T-cell (primary cell): ENCODE data around the gene FAM234A. TPM values are rescaled to one million over a fixed set of nuclear protein-coding genes. Genes with fewer than 3 reads are reported as not detected.
"Not testable (repeated sequence)": the region's sequence is repeated elsewhere in the genome, so short reads cannot be mapped to it uniquely, and the experiment has no call there.

ENCODE experiments used
- ATAC-seq, 4 experiments: fragments of 200-7000 bp in 3 of 4; fragments of 150-1000 bp in 1 of 4; cut with Tn5 transposase; replicated peaks in 1 of 4; 1 replicate in 3 of 4; 2 replicates in 1 of 4; pipeline ENCODE4 v1.10.0; 2021; ENCODE audit warnings: moderate library complexity in 3 of 4, mild to moderate bottlenecking in 2 of 4, moderate number of reproducible peaks in 1 of 4
- CTCF ChIA-PET, 2 donors: fragments of 300-600 bp; sonication (Branson Sonifier 250); formaldehyde crosslinking; loops; one replicate each; lab custom pipeline; 2022; ENCODE audit warnings: antibody characterized with exemption in 2 of 2; lab: Charles Lee
- POLR2A ChIA-PET, 2 donors: fragments of 300-600 bp; sonication (Branson Sonifier 250); formaldehyde crosslinking; loops; one replicate each; lab custom pipeline; 2022; ENCODE audit warnings: antibody characterized with exemption in 2 of 2; lab: Charles Lee
- DNase-seq, 35 experiments: peaks; one replicate each; pipeline versions ENCODE4 v3.0.0 to v3.0.0-alpha.2; 2013 to 2023
- H3K27ac ChIP-seq: one replicate; pipeline ENCODE4 v1.5.1; 2013; ENCODE audit warnings: low read length
- H3K27me3 ChIP-seq, 2 experiments: replicated peaks in 1 of 2; 1 replicate in 1 of 2; 2 replicates in 1 of 2; pipeline versions ENCODE4 v1.6.1 to v1.7.0; 2013; ENCODE audit warnings: low read length in 1 of 2, mixed read lengths in 1 of 2; ENCODE audit not compliant: control insufficient read depth in 2 of 2, insufficient read depth in 2 of 2; ENCODE audit errors: extremely low read depth in 1 of 2
- H3K36me3 ChIP-seq, 2 donors: 1 replicate in 1 of 2; 2 replicates in 1 of 2; pipeline versions ENCODE4 v1.6.1 to v1.7.0; 2013; ENCODE audit warnings: low read length in 1 of 2; ENCODE audit not compliant: control insufficient read depth in 2 of 2, insufficient read depth in 1 of 2; ENCODE audit errors: extremely low read depth in 1 of 2
- H3K4me1 ChIP-seq, 2 experiments: 1 replicate in 1 of 2; 2 replicates in 1 of 2; pipeline versions ENCODE4 v1.6.1 to v1.7.0; 2013; ENCODE audit warnings: low read length in 2 of 2, mixed read lengths in 1 of 2; ENCODE audit not compliant: insufficient read depth in 2 of 2, control insufficient read depth in 1 of 2; ENCODE audit errors: extremely low read depth in 1 of 2
- H3K4me3 ChIP-seq, 2 donors: 1 replicate in 1 of 2; 2 replicates in 1 of 2; pipeline versions ENCODE4 v1.5.1 to v1.7.0; 2013; ENCODE audit warnings: mild to moderate bottlenecking in 2 of 2, low read length in 1 of 2, moderate library complexity in 1 of 2; ENCODE audit not compliant: control insufficient read depth in 1 of 2; ENCODE audit errors: extremely low read depth in 1 of 2
- H3K9me3 ChIP-seq: 2 replicates; pipeline ENCODE4 v1.7.0; 2013
- H3K27ac Mint-ChIP-seq, 2 donors: one replicate each; pipeline ENCODE4 v1.8.0; 2020 to 2021; ENCODE audit warnings: mild to moderate bottlenecking in 2 of 2, mixed read lengths in 2 of 2
- H3K27me3 Mint-ChIP-seq, 2 donors: one replicate each; pipeline ENCODE4 v1.8.0; 2021 to 2022; ENCODE audit warnings: mixed read lengths in 2 of 2
- H3K36me3 Mint-ChIP-seq: one replicate; pipeline ENCODE4 v1.8.0; 2021; ENCODE audit warnings: mixed read lengths
- H3K4me1 Mint-ChIP-seq, 3 donors: one replicate each; pipeline ENCODE4 v1.8.0; 2020 to 2022; ENCODE audit warnings: mixed read lengths in 3 of 3, mild to moderate bottlenecking in 1 of 3
- H3K4me3 Mint-ChIP-seq, 3 donors: one replicate each; pipeline ENCODE4 v1.8.0; 2020 to 2022; ENCODE audit warnings: mild to moderate bottlenecking in 3 of 3, mixed read lengths in 3 of 3, moderate library complexity in 3 of 3
- H3K9me3 Mint-ChIP-seq, 3 donors: one replicate each; pipeline ENCODE4 v1.8.0; 2020 to 2022; ENCODE audit warnings: mixed read lengths in 3 of 3
- WGBS: methylation state at CpG from one replicate; pipeline ENCODE4 v1.1.5; 2013; ENCODE audit warnings: missing lambda C conversion rate; ENCODE audit not compliant: insufficient coverage; 5-methylcytosine and 5-hydroxymethylcytosine counted together
- total RNA-seq, 35 experiments: library from RNA in 6 of 35; stranded (reverse) in 6 of 35; fragments of 120-200 nt in 1 of 35; gene quantifications; one replicate each; pipeline versions ENCODE4 v1.2.1 to v1.2.4 and lab custom pipeline; 2013 to 2026

FAM234A gene
- total RNA-seq, 5 donors from 2014 or later (not counting 1 experiment from before 2014, with no cell fraction given): 31.6 to 38.2 (median 36.1) TPM

DNA sequence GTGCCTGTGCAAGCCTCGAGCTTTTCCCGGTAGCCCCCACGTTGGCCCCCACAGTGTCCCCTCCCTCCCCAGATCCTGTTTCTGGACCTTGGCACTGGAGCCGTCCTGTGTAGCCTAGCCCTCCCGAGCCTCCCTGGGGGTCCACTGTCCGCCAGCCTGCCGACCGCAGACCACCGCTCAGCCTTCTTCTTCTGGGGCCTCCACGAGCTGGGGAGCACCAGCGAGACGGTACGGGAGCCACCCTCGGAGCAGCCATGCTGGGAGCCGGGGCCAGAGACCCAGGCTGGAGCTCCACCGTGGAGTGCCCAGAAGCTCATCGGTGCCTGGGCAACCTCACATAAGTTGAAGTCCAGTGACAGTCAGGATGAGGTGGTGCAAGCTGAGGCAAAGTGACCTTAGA lies 29.3 kb downstream of the FAM234A start:
- Mint-ChIP-seq H3K36me3 (peaks cover 18% of the 10 kb centered on the region), H3K27me3 (no peaks in the 10 kb centered on the region), H3K4me3 (no peak overlapping the region), H3K4me1 (peaks cover 0 to 4% (median 4%) of the 10 kb centered on the region in 3 donors), H3K9me3 (no peaks in the 10 kb centered on the region), H3K27ac (no peak overlapping the region)
- Histone ChIP-seq H3K9me3 (no peaks in the 10 kb centered on the region), H3K36me3 (peaks cover 26 to 52% of the 10 kb centered on the region in 2 donors), H3K27ac (no peak overlapping the region), H3K4me1 (peaks cover 0 to 9% of the 10 kb centered on the region in 2 experiments), H3K27me3 (no peaks in the 10 kb centered on the region), H3K4me3 (no peak overlapping the region)
- WGBS: 97% methylated on average over 17 of the region's 17 CpGs
- POLR2A ChIA-PET: no interaction called here
- DNase-seq (no peak), ATAC-seq (no peak)
- CTCF ChIA-PET: interaction anchor here in 1 of 2 donors (0.6 kb wide), 1 partner anchor 17 kb away, joined by 9 read pairs; no protein-coding TSS in a partner anchor

DNA sequence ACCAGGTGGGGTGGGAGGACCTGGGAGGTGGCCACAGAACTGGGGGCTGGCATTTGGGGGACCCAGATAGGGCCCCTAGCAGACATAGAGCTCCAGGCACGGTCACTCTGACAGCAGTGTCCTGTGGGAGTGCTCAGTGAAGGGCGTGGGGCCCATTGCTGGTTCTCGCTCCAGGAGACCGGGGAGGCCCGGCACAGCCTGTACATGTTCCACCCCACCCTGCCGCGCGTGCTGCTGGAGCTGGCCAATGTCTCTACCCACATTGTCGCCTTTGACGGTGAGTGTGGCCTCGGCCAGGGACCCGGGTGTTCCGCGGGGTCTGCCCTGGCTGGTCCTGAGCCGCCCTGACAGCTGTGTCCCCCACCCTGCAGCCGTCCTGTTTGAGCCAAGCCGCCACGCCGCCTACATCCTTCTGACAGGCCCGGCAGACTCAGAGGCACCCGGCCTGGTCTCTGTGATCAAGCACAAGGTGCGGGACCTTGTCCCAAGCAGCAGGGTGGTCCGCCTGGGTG lies 29.9 kb downstream of the FAM234A start:
- Mint-ChIP-seq H3K9me3 (no peaks in the 10 kb centered on the region), H3K27me3 (no peaks in the 10 kb centered on the region), H3K36me3 (peaks cover 13% of the 10 kb centered on the region), H3K4me3 (no peak overlapping the region), H3K4me1 (peaks cover 0 to 4% (median 4%) of the 10 kb centered on the region in 3 donors), H3K27ac (no peak overlapping the region)
- no peaks in the 10 kb centered on the region for H3K27me3 ChIP-seq
- peaks cover 0 to 9% of the 10 kb centered on the region in 2 experiments for H3K4me1 ChIP-seq
- peaks cover 26 to 47% of the 10 kb centered on the region in 2 donors for H3K36me3 ChIP-seq
- no peak overlapping the region for H3K4me3 ChIP-seq
- H3K9me3 ChIP-seq: no peaks in the 10 kb centered on the region
- ChIA-PET POLR2A (no interaction called here), CTCF (no interaction called here)
- WGBS: 94% methylated on average over 22 of the region's 23 CpGs
- no peak overlapping the region for H3K27ac ChIP-seq
- ATAC-seq (no peak), DNase-seq (no peak)

- no peak overlapping the region for H3K4me3 Mint-ChIP-seq
- Histone ChIP-seq H3K27me3 (no peaks in the 10 kb centered on the region), H3K27ac (no peak overlapping the region), H3K9me3 (no peaks in the 10 kb centered on the region), H3K4me1 (peaks cover 0 to 9% of the 10 kb centered on the region in 2 experiments), H3K36me3 (peaks cover 26 to 41% of the 10 kb centered on the region in 2 donors), H3K4me3 (no peak overlapping the region)
- CTCF ChIA-PET: no interaction called here
- H3K9me3 Mint-ChIP-seq: no peaks in the 10 kb centered on the region
- H3K27me3 Mint-ChIP-seq: no peaks in the 10 kb centered on the region
- H3K36me3 Mint-ChIP-seq: peaks cover 13% of the 10 kb centered on the region
- peaks cover 0 to 4% (median 4%) of the 10 kb centered on the region in 3 donors for H3K4me1 Mint-ChIP-seq
- POLR2A ChIA-PET: no interaction called here
- WGBS: 85% methylated on average over 10 of the region's 14 CpGs
- no peak overlapping the region for H3K27ac Mint-ChIP-seq
- ATAC-seq (no peak), DNase-seq (no peak)
Measured at GRCh38 chr16:265002-265529, 30.4 kb downstream of the FAM234A start.

GRCh38 chr16:265711-266110 lies 31.1 kb downstream of the FAM234A start:
- Histone ChIP-seq H3K4me1 (peaks cover 0 to 9% of the 10 kb centered on the region in 2 experiments), H3K4me3 (no peak overlapping the region), H3K27ac (no peak overlapping the region), H3K27me3 (no peaks in the 10 kb centered on the region), H3K9me3 (no peaks in the 10 kb centered on the region), H3K36me3 (peaks cover 26 to 35% of the 10 kb centered on the region in 2 donors)
- Mint-ChIP-seq H3K4me3 (no peak overlapping the region), H3K27me3 (no peaks in the 10 kb centered on the region), H3K27ac (no peak overlapping the region), H3K9me3 (no peaks in the 10 kb centered on the region), H3K4me1 (peaks cover 0 to 4% (median 4%) of the 10 kb centered on the region in 3 donors), H3K36me3 (peaks cover 7% of the 10 kb centered on the region)
- CTCF ChIA-PET: no interaction called here
- 81% methylated on average over 12 of the region's 12 CpGs for WGBS
- DNase-seq: no peak
- POLR2A ChIA-PET: no interaction called here
- ATAC-seq: peak in 2 of 4 experiments; percentile 10 to 32

GRCh38 chr16:266258-267164 lies 31.9 kb downstream of the FAM234A start:
- ChIA-PET POLR2A (no interaction called here), CTCF (no interaction called here)
- H3K27ac Mint-ChIP-seq: no peak overlapping the region
- peaks cover 5% of the 10 kb centered on the region for H3K36me3 Mint-ChIP-seq
- no peaks in the 10 kb centered on the region for H3K9me3 Mint-ChIP-seq
- H3K27me3 ChIP-seq: peaks cover 0 to 2% of the 10 kb centered on the region in 2 experiments
- no peaks in the 10 kb centered on the region for H3K27me3 Mint-ChIP-seq
- H3K4me1 ChIP-seq: peaks cover 0 to 9% of the 10 kb centered on the region in 2 experiments
- H3K4me3 Mint-ChIP-seq: no peak overlapping the region
- no peaks in the 10 kb centered on the region for H3K9me3 ChIP-seq
- 94% methylated on average over 22 of the region's 25 CpGs for WGBS
- peaks cover 21 to 31% of the 10 kb centered on the region in 2 donors for H3K36me3 ChIP-seq
- no peak for ATAC-seq
- H3K4me3 ChIP-seq: no peak overlapping the region
- H3K4me1 Mint-ChIP-seq: peaks cover 0 to 4% (median 4%) of the 10 kb centered on the region in 3 donors
- no peak for DNase-seq
- H3K27ac ChIP-seq: no peak overlapping the region

DNA sequence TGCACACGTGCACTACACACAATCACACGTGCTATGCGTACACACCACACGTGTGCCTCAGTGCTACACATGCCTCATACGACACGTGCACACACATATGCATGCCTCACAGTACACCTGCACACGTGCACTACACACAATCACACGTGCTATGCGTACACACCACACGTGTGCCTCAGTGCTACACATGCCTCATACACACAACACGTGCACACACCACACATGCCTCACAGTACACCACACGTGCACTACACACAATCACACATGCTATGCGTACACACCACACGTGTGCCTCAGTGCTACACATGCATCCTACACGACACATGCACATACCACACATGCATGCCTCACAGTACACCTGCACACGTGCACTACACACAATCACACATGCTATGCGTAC lies 32.9 kb downstream of the FAM234A start:
- H3K36me3 Mint-ChIP-seq, H3K4me3 ChIP-seq, H3K27me3 ChIP-seq, H3K27me3 Mint-ChIP-seq, CTCF ChIA-PET, DNase-seq, POLR2A ChIA-PET, H3K4me1 ChIP-seq, H3K9me3 Mint-ChIP-seq, H3K4me3 Mint-ChIP-seq, H3K27ac ChIP-seq, H3K27ac Mint-ChIP-seq, H3K9me3 ChIP-seq, ATAC-seq, H3K4me1 Mint-ChIP-seq: not testable (repeated sequence)
- 94% methylated on average over 15 of the region's 17 CpGs for WGBS
- peaks cover 12 to 20% of the 10 kb centered on the region in 2 donors for H3K36me3 ChIP-seq
